Measurements from ENCODE around the gene ANO1.
"Not testable (repeated sequence)": the region's sequence is repeated elsewhere in the genome, so short reads cannot be mapped to it uniquely, and the experiment has no call there.

The ANO1 gene

DNA sequence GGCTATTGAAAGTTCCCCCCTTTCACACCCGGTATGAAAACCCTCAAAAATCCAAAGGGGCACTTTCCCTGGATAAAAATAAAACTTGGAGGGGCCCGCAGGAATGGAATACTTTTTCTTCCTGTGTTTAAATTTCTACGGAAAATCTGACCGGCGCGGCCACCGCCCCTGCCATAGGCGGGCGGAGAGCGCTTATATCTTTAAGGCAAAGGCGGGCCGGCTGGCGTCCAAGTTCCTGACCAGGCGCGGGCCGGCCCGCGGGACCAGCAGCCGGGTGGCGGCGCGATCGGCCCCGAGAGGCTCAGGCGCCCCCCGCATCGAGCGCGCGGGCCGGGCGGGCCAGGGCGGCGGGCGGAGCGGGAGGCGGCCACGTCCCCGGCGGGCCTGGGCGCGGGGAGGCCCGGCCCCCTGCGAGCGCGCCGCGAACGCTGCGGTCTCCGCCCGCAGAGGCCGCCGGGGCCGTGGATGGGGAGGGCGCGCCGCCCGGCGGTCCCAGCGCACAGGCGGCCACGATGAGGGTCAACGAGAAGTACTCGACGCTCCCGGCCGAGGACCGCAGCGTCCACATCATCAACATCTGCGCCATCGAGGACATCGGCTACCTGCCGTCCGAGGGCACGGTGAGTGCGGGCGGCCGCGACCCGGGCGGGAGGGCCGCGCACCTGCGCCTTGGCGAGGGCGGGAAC lies at the start of gene ANO1:
Gene ANO1, plus strand, starts transcription at position 223 of the 686 bp plus-strand sequence. Its CDS starts 290 bp downstream, at position 513.
- DNase-seq (ENCODE audit: low read depth in 2 of 2), result no peak

DNA sequence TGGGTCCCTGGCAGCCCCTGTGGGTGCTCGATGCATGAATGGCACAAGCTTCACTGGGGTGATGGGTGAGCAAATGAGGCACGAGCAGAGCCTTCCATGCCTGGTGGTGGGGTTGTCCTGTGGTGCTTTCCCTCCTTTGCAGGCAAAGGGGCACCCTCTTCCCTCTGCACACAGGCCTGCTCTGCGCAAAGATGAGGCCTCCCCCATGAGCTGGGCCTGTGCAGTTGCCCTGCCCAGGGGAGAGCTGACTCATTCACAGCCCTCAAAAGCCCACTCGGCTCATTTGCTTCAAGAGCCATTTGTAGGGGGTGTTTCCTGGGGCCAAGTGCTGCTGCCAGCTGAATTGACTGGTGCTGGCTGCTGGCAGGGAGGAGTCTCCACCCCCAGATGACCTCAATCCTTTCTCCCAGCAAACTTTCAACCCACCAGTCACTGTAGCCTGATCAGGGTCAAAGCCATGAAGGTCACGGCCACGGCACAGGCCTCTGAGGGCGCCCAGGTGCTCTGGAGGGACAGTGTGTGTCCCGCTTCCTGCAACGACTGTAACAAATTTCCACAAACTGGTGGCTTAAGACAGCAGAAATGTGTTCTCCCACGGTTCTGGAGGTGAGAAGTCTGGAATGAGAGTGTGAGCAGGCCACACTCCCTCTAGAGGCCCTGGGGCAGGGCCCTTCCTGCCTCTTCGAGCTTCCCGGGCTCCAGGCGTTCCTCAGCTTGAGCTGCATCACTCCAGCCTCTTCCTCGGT lies 48.8 kb upstream of the ANO1 start:
- no peak for DNase-seq (ENCODE audit: low read depth in 2 of 2)

- no peak for DNase-seq (ENCODE audit: low read depth in 2 of 2)
These were observed 48.2 kb upstream of the ANO1 start for GRCh38 chr11:70029861-70030380.

DNA sequence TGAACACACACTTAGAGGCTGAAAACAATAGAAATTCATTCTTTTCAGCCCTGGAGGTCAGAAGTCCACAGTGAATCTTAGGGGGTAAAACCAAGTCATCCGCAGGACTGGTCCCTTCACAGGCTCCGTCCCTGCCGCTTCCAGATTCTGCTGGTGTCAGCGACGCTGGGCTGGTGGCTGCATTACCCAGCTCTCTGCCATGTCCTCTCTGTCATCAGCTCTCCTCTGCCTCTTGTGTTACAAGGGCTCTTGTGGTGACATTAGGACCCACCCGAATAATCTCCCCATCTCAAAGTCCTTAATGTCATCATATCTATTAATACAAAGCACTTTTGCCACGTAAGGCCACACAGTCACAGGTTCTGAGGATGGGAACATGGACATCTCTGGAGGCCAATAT lies 47.7 kb upstream of the ANO1 start:
- DNase-seq (ENCODE audit: low read depth in 2 of 2), result no peak

DNA sequence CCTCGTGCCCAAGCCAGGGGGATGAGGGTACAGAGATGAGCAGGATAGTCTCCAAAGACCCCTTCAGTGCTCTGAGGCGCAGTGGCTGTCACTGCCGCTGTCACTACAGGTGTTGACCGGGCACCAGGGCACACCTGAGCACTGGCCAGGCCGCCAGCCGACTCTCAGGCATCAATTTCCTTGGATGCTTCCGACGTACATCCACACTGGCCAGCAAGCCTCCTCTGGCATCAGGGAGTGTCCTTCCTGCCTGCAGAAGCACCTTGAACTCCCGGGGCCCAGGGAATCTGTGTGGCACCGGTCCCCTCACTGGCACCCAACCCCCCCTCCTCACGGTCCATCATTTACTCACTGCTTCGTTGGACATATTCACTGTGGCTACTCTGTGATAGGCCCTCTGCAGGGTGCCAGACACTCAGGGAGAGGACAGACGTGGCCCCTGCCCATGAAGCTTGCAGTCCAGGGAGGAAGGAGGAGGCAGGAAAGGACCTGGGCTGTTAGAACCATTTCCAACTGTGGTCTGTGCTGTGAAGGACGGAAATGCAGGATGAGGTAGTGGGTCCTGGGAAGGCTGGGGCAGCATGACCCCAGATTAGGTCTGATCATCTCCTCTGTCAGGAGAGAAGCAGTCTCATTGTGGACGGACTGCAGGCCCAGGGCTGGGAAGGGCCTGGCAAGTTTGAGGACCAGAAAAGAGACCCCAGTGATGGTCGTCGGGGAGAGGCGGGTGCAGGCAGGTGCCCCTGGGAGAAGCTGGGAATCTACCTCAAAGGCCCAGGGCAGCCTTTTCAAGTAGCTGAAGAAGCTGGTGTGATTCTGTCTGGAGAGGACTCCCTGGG lies 46.3 kb upstream of the ANO1 start:
- DNase-seq (ENCODE audit: low read depth in 2 of 2), result no peak

GRCh38 chr11:70032470-70032795 lies 45.7 kb upstream of the ANO1 start:
- no peak for DNase-seq (ENCODE audit: low read depth in 2 of 2)

- DNase-seq (ENCODE audit: low read depth in 2 of 2), result no peak
These were observed 45.0 kb upstream of the ANO1 start for GRCh38 chr11:70032943-70033710.

DNA sequence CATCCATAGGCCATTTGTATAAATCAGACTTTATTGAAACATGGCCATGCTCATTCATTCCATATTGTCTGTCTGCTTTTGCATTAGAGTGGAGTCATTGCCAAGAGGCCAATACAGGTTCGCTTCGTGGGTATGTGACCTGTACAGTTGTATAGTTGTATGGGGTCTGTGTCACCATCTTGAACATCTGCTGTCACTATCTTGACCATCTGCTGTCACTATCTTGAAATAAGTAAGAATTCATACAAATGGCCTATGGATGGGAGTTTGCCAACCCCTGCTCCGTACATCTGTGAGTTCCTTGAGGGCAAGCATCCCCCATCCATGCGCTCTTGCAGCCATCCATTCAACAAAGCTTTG lies 44.4 kb upstream of the ANO1 start:
- DNase-seq (ENCODE audit: low read depth in 2 of 2), result no peak

- DNase-seq (ENCODE audit: low read depth in 2 of 2), result no peak
These were observed 43.3 kb upstream of the ANO1 start for GRCh38 chr11:70034740-70035365.

- not testable (repeated sequence) for DNase-seq (ENCODE audit: low read depth in 2 of 2)
These were observed 42.5 kb upstream of the ANO1 start for GRCh38 chr11:70035665-70036064.

DNA sequence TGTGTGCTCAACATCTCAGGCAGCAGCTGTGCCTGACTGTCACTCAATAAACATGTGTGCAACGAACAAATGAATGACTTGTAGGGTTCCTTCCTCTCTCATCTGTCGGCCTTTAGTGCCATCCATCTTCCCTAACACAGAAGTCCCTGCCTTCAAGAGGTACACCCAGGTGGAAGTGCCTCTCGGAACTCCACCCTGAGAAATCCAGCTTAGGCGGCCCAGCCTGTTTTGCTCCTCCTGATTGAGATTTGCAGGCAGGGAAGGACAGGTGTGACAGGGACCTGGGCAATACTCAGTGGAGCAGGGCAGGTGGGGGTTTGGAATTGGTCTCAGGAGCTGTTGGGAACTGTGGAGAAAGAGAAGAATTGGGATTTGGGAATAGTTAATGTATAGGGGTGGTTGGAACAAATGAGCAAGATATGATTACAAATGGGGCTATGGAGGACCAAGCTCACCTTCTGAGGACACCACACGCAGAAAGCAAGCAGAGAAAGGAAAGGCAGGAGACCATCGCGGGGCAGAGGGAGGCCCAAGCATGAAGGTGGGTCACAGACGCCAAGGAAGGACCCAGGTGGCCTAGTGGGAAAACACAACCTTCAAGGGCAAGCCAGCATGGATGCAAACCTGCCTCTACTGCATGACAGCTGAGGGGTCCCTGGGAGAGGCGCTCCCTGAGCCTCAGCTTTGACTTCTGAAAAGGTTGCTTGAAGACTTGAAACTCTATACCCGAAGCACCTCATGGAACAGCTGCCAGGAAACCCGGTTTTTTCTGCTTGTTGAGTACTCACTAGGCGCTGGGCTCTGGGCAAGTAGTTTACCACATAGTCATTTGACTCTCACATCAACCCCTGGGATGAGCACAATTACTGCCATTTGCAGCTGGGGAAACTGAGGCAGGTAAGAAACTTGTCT lies 40.9 kb upstream of the ANO1 start:
- no peak for DNase-seq (ENCODE audit: low read depth in 2 of 2)

- DNase-seq (ENCODE audit: low read depth in 2 of 2), result no peak
These were observed 39.9 kb upstream of the ANO1 start for GRCh38 chr11:70038034-70038834.

GRCh38 chr11:70040452-70040851 lies 37.7 kb upstream of the ANO1 start:
- DNase-seq (ENCODE audit: low read depth in 2 of 2), result no peak

DNA sequence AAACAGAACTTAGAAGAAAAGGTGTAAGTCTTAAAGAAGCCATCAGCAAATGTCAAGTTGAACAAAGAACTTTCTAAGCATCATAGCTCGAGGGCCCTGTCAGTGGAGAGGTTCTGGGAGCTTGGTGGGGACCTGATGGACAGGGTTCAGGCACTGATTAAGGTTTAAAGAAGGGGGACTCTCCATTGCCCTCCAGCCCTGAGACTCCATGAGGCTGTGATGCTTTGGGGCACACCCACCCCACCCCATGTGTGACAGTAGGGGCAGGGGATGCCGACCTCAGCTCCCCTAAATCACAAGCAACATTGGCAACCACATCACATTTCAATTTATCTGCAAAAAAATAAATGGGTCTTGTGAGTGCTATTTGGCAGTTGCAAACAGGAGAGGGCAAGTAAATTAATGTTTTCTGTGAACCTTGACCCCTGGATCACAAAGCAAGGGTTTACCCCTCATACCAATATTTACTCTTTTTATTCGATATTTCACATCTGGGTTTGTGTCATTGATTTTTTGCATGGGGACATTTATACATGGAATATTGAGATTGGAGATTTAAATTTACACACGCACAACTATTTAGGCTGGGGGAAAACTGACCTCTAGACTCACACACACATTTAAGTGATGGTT lies 37.1 kb upstream of the ANO1 start:
- no peak for DNase-seq (ENCODE audit: low read depth in 2 of 2)

GRCh38 chr11:70043482-70043881 lies 34.6 kb upstream of the ANO1 start:
- no peak for DNase-seq (ENCODE audit: low read depth in 2 of 2)

GRCh38 chr11:70046089-70046488 lies 32.0 kb upstream of the ANO1 start:
- no peak for DNase-seq (ENCODE audit: low read depth in 2 of 2)

DNA sequence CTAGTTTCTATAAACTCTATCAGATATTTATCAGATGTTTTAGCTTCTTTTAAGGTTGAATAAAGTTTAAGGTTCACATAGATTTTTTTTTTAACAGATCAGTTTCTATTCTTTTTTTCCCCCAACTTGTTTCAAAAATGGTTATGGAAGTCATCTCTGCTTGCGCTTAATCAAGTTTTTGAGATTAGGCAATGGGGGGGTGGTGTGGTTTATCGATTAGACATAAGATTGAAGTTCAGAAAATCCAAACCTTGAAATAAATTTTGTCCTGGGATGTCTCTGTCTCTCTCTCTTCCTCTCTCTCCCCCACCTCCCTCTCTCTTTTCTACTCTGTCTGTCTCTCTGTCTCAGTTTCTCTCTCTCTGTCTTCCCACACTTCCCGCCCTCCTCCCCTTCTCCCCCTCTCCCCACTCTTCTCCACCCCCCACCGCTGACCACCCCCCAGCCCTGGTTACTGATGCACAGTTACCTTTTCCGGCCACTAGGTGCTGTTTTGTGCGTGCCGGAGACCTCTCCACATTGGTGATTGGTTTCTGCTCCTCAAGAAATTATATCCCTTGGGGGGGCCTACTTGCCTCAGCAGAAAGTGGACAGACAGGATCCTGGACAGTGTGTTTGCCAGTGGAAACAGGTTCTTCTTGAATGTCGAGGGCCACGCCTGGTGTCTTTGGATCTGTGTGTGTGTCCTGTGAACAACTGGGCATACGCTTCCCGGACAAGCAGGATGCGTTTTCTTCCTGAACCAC lies 29.7 kb upstream of the ANO1 start:
- DNase-seq (ENCODE audit: low read depth in 2 of 2), result no peak

GRCh38 chr11:70049045-70049444 lies 29.1 kb upstream of the ANO1 start:
- DNase-seq (ENCODE audit: low read depth in 2 of 2), result no peak

Data from stimulated activated CD4-positive, alpha-beta T cell treated with anti-CD3 and anti-CD28 coated beads, Interleukin-12 subunit alpha, Interleukin-12 subunit beta, amount 100 ng/mL, for 24 hours (primary cell).